Nephron progenitor cell (in vitro differentiated cells): Measurements from ENCODE around the gene SPATA4.
"Not testable (repeated sequence)": the region's sequence is repeated elsewhere in the genome, so short reads cannot be mapped to it uniquely, and the experiment has no call there.

Experiments used
- DNase-seq: peaks from one replicate; pipeline ENCODE4 v3.0.0; 2021
- H3K27ac Mint-ChIP-seq: 2 replicates; pipeline ENCODE4 v1.8.0; 2021; ENCODE audit warnings: mild to moderate bottlenecking, moderate library complexity, mixed read lengths
- H3K27me3 Mint-ChIP-seq: 2 replicates; pipeline ENCODE4 v1.8.0; 2021; ENCODE audit warnings: mild to moderate bottlenecking, low read depth, mixed read lengths; ENCODE audit not compliant: poor library complexity
- H3K36me3 Mint-ChIP-seq: 2 replicates; pipeline ENCODE4 v1.8.0; 2021; ENCODE audit warnings: low read depth, mixed read lengths
- H3K4me1 Mint-ChIP-seq: 2 replicates; pipeline ENCODE4 v1.8.0; 2021; ENCODE audit warnings: mixed read lengths
- H3K4me3 Mint-ChIP-seq: 2 replicates; pipeline ENCODE4 v1.8.0; 2021; ENCODE audit warnings: mild to moderate bottlenecking, moderate library complexity, mixed read lengths
- H3K9me3 Mint-ChIP-seq: 2 replicates; pipeline ENCODE4 v1.8.0; 2021; ENCODE audit warnings: mild to moderate bottlenecking, moderate library complexity, mixed read lengths
- TF ChIP-seq, protein P1 (sequence below): fragments of 200-600 bp; sonication (generic); IDR thresholded peaks from 2 replicates; pipeline ENCODE4 v1.5.0; 2021; ENCODE audit warnings: antibody characterized with exemption

The SPATA4 gene

DNA sequence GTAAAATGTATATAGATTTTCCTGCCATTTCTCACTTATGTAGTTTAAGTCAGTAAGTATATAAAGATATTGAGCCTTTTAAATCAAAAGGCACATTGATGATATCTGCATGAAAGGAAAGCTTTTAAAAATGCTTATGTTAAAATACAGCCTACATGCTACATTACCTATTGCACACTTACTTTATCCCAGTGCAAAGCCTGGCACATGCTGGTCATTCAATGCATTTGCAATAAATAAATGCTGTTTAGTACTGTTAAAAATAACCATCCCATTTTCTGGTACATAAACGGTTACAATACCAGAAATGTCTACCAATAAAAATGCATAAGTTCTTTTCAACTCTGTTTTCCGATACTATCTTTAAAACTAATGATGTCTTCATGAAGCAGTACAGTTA is 22.1 kb upstream of the SPATA4 start:
- DNase-seq: no peak

DNA sequence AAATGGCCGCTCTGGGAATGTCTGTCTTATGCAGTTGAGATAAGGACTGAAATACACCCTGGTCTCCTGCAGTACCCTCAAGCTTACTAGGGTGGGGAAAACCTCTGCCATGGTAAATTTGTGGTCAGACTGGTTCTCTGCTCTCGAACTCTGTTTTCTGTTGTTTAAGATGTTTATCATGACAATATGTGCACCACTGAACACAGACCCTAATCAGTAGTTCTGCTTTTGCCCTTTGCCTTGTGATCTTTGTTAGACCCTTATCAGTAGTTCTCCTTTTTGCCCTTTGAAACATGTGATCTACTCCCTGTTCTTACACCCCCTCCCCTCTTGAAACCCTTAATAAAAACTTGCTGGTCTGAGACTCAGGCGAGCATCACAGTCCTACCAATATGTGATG is 17.0 kb upstream of the SPATA4 start:
- H3K9me3 Mint-ChIP-seq, DNase-seq, H3K4me1 Mint-ChIP-seq, H3K27me3 Mint-ChIP-seq, H3K4me3 Mint-ChIP-seq, H3K36me3 Mint-ChIP-seq, H3K27ac Mint-ChIP-seq: not testable (repeated sequence)

More for the DNA sequence above, 22.1 kb upstream of the SPATA4 start:
- TF ChIP-seq, protein P1, sequence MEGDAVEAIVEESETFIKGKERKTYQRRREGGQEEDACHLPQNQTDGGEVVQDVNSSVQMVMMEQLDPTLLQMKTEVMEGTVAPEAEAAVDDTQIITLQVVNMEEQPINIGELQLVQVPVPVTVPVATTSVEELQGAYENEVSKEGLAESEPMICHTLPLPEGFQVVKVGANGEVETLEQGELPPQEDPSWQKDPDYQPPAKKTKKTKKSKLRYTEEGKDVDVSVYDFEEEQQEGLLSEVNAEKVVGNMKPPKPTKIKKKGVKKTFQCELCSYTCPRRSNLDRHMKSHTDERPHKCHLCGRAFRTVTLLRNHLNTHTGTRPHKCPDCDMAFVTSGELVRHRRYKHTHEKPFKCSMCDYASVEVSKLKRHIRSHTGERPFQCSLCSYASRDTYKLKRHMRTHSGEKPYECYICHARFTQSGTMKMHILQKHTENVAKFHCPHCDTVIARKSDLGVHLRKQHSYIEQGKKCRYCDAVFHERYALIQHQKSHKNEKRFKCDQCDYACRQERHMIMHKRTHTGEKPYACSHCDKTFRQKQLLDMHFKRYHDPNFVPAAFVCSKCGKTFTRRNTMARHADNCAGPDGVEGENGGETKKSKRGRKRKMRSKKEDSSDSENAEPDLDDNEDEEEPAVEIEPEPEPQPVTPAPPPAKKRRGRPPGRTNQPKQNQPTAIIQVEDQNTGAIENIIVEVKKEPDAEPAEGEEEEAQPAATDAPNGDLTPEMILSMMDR: no peak
- Mint-ChIP-seq H3K4me3 (no peak overlapping the region), H3K36me3 (no peaks in the 10 kb centered on the region), H3K4me1 (no peaks in the 10 kb centered on the region), H3K9me3 (peaks cover 3% of the 10 kb centered on the region), H3K27ac (no peak overlapping the region), H3K27me3 (peaks cover under 1% of the 10 kb centered on the region)

DNA sequence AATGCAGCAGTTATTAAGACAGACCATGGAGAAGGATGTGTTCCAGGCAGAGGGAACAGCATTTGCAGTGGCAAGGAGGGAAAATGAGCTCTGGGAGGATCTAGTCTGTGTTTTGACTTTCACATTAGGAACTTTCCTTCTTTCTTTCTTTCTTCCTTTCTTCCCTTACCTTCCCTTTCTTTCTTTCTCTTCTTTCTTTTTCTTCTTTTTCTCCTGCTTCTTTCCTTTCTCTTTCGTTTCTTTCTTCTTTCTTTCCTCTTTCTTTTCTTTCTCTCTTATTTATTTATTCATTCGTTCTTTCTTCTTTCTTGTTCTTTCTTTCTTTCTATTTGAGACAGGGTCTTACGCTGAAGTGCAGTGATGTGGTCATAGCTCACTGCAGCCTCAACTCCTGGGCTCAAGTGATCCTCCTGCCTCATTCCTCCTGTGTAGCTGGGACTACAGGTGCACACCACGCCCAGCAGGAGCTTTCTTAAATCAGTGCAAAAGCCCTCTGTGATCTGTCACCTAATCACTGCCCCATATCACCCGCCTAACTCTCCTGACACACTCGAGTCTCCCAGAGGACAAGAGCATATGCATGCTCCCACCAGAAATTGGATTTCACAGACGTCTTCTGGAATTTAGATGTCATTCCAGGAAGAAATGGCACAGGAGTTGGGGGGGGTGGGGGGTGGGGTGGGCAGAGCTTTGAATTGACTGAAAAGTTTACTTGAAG is 15.4 kb upstream of the SPATA4 start:
- Mint-ChIP-seq H3K9me3 (peaks cover 6% of the 10 kb centered on the region), H3K27ac (no peak overlapping the region), H3K36me3 (no peaks in the 10 kb centered on the region), H3K4me3 (no peak overlapping the region), H3K27me3 (peaks cover 5% of the 10 kb centered on the region), H3K4me1 (peaks cover 2% of the 10 kb centered on the region)
- TF ChIP-seq, protein P1: no peak
- DNase-seq: no peak

DNA sequence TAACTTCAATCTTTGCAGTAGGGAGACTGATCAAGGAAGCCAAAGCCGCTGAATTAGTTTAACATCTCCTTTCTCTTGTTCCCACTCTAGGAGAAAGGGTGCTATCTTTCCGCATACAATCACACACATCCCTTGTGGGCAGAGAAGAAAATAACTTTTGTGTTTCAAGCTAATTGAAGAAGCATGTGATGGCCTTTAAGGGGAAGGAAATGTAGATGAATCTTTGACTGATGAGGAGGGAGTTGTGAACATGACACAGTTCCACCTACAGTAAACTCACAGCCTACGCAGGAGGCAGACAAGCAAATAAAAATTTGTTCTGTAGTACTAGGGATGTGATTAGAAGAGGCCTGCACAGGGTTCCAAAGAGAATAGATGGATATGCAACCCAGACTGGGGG is 14.7 kb upstream of the SPATA4 start:
- Mint-ChIP-seq H3K4me1 (peaks cover 8% of the 10 kb centered on the region), H3K9me3 (peaks cover 6% of the 10 kb centered on the region), H3K36me3 (no peaks in the 10 kb centered on the region), H3K27me3 (peaks cover 5% of the 10 kb centered on the region), H3K27ac (no peak overlapping the region), H3K4me3 (no peak overlapping the region)
- no peak for DNase-seq
- TF ChIP-seq, protein P1: no peak

DNA sequence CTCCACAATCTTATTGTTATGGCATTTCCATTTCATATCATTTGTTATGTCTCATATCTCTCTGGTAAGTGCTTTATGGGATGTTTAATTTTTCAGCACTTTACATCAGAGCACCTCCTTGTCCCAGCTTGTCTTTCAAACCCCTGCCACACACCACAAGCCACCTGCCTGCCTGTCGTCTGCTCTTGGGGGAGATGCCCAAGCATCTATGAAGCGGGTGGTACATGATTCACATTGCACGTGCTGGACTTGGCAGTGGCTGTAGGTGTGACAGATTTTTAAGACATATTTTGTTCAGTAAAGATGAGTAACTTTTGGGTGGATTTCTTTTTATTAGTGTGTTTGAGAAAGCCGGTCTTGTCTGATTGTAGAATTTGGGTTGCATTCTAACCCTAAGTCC is 14.2 kb upstream of the SPATA4 start:
- Mint-ChIP-seq H3K36me3 (no peaks in the 10 kb centered on the region), H3K27me3 (peaks cover 5% of the 10 kb centered on the region)

DNA sequence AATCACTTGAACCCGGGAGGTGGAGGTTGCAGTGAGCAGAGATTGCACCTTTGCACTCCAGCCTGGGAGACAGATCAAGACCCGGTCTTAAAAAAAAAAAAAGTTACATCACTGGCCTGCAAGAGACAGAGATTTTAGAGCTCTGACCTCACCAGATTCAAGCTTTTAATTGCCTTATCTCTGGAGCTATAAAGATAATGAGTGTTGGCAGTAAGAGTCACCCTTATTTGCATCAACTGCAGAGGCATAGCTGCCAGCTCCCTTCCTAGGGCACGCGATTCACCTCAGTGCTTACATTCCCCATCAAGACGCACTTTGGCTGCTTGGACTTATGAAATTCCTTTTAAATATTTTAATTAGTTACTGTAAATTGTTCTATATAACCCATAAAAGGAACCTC is 12.5 kb upstream of the SPATA4 start:
- peaks cover 5% of the 10 kb centered on the region for H3K27me3 Mint-ChIP-seq
- DNase-seq: no peak
- H3K9me3 Mint-ChIP-seq: peaks cover 6% of the 10 kb centered on the region
- H3K27ac Mint-ChIP-seq: no peak overlapping the region
- TF ChIP-seq, protein P1: no peak
- peaks cover 10% of the 10 kb centered on the region for H3K4me1 Mint-ChIP-seq
- no peak overlapping the region for H3K4me3 Mint-ChIP-seq
- no peaks in the 10 kb centered on the region for H3K36me3 Mint-ChIP-seq

More for the DNA sequence above, 14.2 kb upstream of the SPATA4 start:
- DNase-seq: no peak
- TF ChIP-seq, protein P1: no peak
- Mint-ChIP-seq H3K4me1 (peaks cover 10% of the 10 kb centered on the region), H3K27ac (no peak overlapping the region), H3K4me3 (no peak overlapping the region), H3K9me3 (peaks cover 6% of the 10 kb centered on the region)
